Astrocyte (in vitro differentiated cells and primary cell): ENCODE data around the gene WDR41. TPM values are rescaled to one million over a fixed set of nuclear protein-coding genes. Genes with fewer than 3 reads are reported as not detected.

Source experiments
- DNase-seq: peaks from one replicate; pipeline ENCODE4 v3.0.0-alpha.2; 2010; ENCODE audit warnings: low read depth
- FAIRE-seq: peaks from 2 replicates; lab custom pipeline; 2011; peaks lifted over from hg19 to GRCh38; lab: Jason Lieb, UNC
- H2AFZ ChIP-seq: 2 replicates; pipeline ENCODE4 v1.6.0; 2012; ENCODE audit warnings: low read depth, low read length, inconsistent platforms
- H3K27ac ChIP-seq: 2 replicates; pipeline ENCODE4 v1.5.1; 2011; ENCODE audit warnings: low read depth, low read length, inconsistent platforms
- H3K27me3 ChIP-seq: 2 replicates; pipeline ENCODE4 v1.6.0; 2011; ENCODE audit warnings: low read length, inconsistent platforms; ENCODE audit not compliant: insufficient read depth
- H3K36me3 ChIP-seq: 2 replicates; pipeline ENCODE4 v1.5.1; 2011; ENCODE audit warnings: low read length, inconsistent platforms; ENCODE audit not compliant: insufficient read depth
- H3K4me1 ChIP-seq: 2 replicates; pipeline ENCODE4 v1.5.1; 2011; ENCODE audit warnings: low read length, inconsistent platforms; ENCODE audit not compliant: insufficient read depth
- H3K4me2 ChIP-seq: 2 replicates; pipeline ENCODE4 v1.6.0; 2012; ENCODE audit warnings: low read length, inconsistent platforms
- H3K4me3 ChIP-seq: 2 replicates; pipeline ENCODE4 v1.5.1; 2011; ENCODE audit warnings: low read depth, mild to moderate bottlenecking, low read length, inconsistent platforms; ENCODE audit not compliant: insufficient read depth
- H3K79me2 ChIP-seq: 2 replicates; pipeline ENCODE4 v1.6.0; 2012; ENCODE audit warnings: mild to moderate bottlenecking, low read length, inconsistent platforms; ENCODE audit not compliant: insufficient read depth
- H3K9ac ChIP-seq: 2 replicates; pipeline ENCODE4 v1.6.0; 2012; ENCODE audit warnings: mild to moderate bottlenecking, low read length, inconsistent platforms
- H3K9me3 ChIP-seq: 2 replicates; pipeline ENCODE4 v1.5.1; 2012; ENCODE audit warnings: low read depth, mild to moderate bottlenecking, low read length, inconsistent platforms; ENCODE audit not compliant: insufficient read depth
- H4K20me1 ChIP-seq: 2 replicates; pipeline ENCODE4 v1.6.0; 2012; ENCODE audit warnings: low read length, inconsistent platforms; ENCODE audit not compliant: insufficient read depth
- H3K27ac Mint-ChIP-seq: one replicate; pipeline ENCODE4 v1.8.0; 2021; ENCODE audit warnings: mild to moderate bottlenecking, mixed read lengths; ENCODE audit not compliant: unreplicated experiment
- H3K27me3 Mint-ChIP-seq: one replicate; pipeline ENCODE4 v1.8.0; 2021; ENCODE audit warnings: low read depth, mixed read lengths; ENCODE audit not compliant: unreplicated experiment
- H3K36me3 Mint-ChIP-seq: one replicate; pipeline ENCODE4 v1.8.0; 2021; ENCODE audit warnings: low read depth, mixed read lengths; ENCODE audit not compliant: unreplicated experiment
- H3K4me1 Mint-ChIP-seq: one replicate; pipeline ENCODE4 v1.8.0; 2021; ENCODE audit warnings: low read depth, mixed read lengths; ENCODE audit not compliant: unreplicated experiment
- H3K4me3 Mint-ChIP-seq: one replicate; pipeline ENCODE4 v1.8.0; 2021; ENCODE audit warnings: mild to moderate bottlenecking, moderate library complexity, mixed read lengths; ENCODE audit not compliant: unreplicated experiment
- H3K9me3 Mint-ChIP-seq: one replicate; pipeline ENCODE4 v1.8.0; 2021; ENCODE audit warnings: mild to moderate bottlenecking, mixed read lengths; ENCODE audit not compliant: unreplicated experiment
- EZH2 ChIP-seq: IDR thresholded peaks from 2 replicates; pipeline ENCODE4 v1.6.1; 2012; ENCODE audit warnings: mild to moderate bottlenecking, low read length, inconsistent platforms; ENCODE audit not compliant: insufficient read depth
- total RNA-seq: library from RNA; stranded (reverse); gene quantifications from 2 replicates; pipeline ENCODE4 v1.2.1, GENCODE V29; 2021
- TF ChIP-seq, protein P1 (sequence below): IDR thresholded peaks from 2 replicates; pipeline ENCODE4 v1.5.1; 2011; ENCODE audit warnings: low read depth, mild to moderate bottlenecking, inconsistent platforms, low read length, moderate library complexity; ENCODE audit not compliant: insufficient read depth

WDR41 gene
- total RNA-seq, 1 donor from 2014 or later: 115 TPM

GRCh38 chr5:77443670-77444069 lies 48.4 kb downstream of the WDR41 start:
- no peaks in the 10 kb centered on the region for H3K4me1 Mint-ChIP-seq
- Histone ChIP-seq H3K9ac (no peak overlapping the region), H3K27ac (no peak overlapping the region), H3K79me2 (peaks cover 7% of the 10 kb centered on the region), H4K20me1 (peaks cover 8% of the 10 kb centered on the region), H3K36me3 (peaks cover 10% of the 10 kb centered on the region), H3K27me3 (no peaks in the 10 kb centered on the region), H3K4me1 (no peaks in the 10 kb centered on the region), H3K4me2 (no peak overlapping the region), H3K4me3 (no peak overlapping the region), H3K9me3 (no peaks in the 10 kb centered on the region), H2AFZ (no peak overlapping the region)
- H3K4me3 Mint-ChIP-seq: no peak overlapping the region
- TF ChIP-seq, protein P1, sequence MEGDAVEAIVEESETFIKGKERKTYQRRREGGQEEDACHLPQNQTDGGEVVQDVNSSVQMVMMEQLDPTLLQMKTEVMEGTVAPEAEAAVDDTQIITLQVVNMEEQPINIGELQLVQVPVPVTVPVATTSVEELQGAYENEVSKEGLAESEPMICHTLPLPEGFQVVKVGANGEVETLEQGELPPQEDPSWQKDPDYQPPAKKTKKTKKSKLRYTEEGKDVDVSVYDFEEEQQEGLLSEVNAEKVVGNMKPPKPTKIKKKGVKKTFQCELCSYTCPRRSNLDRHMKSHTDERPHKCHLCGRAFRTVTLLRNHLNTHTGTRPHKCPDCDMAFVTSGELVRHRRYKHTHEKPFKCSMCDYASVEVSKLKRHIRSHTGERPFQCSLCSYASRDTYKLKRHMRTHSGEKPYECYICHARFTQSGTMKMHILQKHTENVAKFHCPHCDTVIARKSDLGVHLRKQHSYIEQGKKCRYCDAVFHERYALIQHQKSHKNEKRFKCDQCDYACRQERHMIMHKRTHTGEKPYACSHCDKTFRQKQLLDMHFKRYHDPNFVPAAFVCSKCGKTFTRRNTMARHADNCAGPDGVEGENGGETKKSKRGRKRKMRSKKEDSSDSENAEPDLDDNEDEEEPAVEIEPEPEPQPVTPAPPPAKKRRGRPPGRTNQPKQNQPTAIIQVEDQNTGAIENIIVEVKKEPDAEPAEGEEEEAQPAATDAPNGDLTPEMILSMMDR: no peak
- TF ChIP-seq EZH2: no peak
- H3K9me3 Mint-ChIP-seq: no peaks in the 10 kb centered on the region
- H3K27ac Mint-ChIP-seq: no peak overlapping the region
- no peak for DNase-seq
- no peak for FAIRE-seq
- peaks cover 29% of the 10 kb centered on the region for H3K36me3 Mint-ChIP-seq
- no peaks in the 10 kb centered on the region for H3K27me3 Mint-ChIP-seq

- Histone ChIP-seq H3K27ac (no peak overlapping the region), H2AFZ (no peak overlapping the region), H3K27me3 (no peaks in the 10 kb centered on the region), H3K4me2 (no peak overlapping the region), H4K20me1 (peaks cover 14% of the 10 kb centered on the region), H3K79me2 (no peaks in the 10 kb centered on the region), H3K9ac (no peak overlapping the region), H3K4me3 (no peak overlapping the region), H3K36me3 (peaks cover 19% of the 10 kb centered on the region), H3K9me3 (no peaks in the 10 kb centered on the region), H3K4me1 (no peaks in the 10 kb centered on the region)
- peaks cover 19% of the 10 kb centered on the region for H3K36me3 Mint-ChIP-seq
- TF ChIP-seq, protein P1: no peak
- no peak for TF ChIP-seq EZH2
- no peaks in the 10 kb centered on the region for H3K4me1 Mint-ChIP-seq
- FAIRE-seq (no peak), DNase-seq (no peak)
- H3K4me3 Mint-ChIP-seq: no peak overlapping the region
- H3K27me3 Mint-ChIP-seq: no peaks in the 10 kb centered on the region
- H3K9me3 Mint-ChIP-seq: no peaks in the 10 kb centered on the region
- no peak overlapping the region for H3K27ac Mint-ChIP-seq
Measured at GRCh38 chr5:77438071-77438470, 54.0 kb downstream of the WDR41 start.

- H3K36me3 Mint-ChIP-seq: peaks cover 20% of the 10 kb centered on the region
- H4K20me1 ChIP-seq: peaks cover 14% of the 10 kb centered on the region
- no peak overlapping the region for H2AFZ ChIP-seq
- no peak overlapping the region for H3K27ac ChIP-seq
- H3K4me1 ChIP-seq: no peaks in the 10 kb centered on the region
- H3K27me3 ChIP-seq: no peaks in the 10 kb centered on the region
- H3K27me3 Mint-ChIP-seq: no peaks in the 10 kb centered on the region
- H3K27ac Mint-ChIP-seq: no peak overlapping the region
- H3K9me3 Mint-ChIP-seq: no peaks in the 10 kb centered on the region
- H3K9me3 ChIP-seq: no peaks in the 10 kb centered on the region
- no peaks in the 10 kb centered on the region for H3K79me2 ChIP-seq
- TF ChIP-seq EZH2: no peak
- TF ChIP-seq, protein P1: no peak
- H3K4me3 ChIP-seq: no peak overlapping the region
- H3K4me3 Mint-ChIP-seq: no peak overlapping the region
- FAIRE-seq: no peak
- H3K4me2 ChIP-seq: no peak overlapping the region
- no peak overlapping the region for H3K9ac ChIP-seq
- H3K4me1 Mint-ChIP-seq: no peaks in the 10 kb centered on the region
- no peak for DNase-seq
- peaks cover 28% of the 10 kb centered on the region for H3K36me3 ChIP-seq
Measured at GRCh38 chr5:77437194-77437593, 54.9 kb downstream of the WDR41 start.
